HS-5 (cell line): ENCODE results near the gene TMEM50B.
"Not testable (repeated sequence)": the region's sequence is repeated elsewhere in the genome, so short reads cannot be mapped to it uniquely, and the experiment has no call there.

Experiments used
- DNase-seq: peaks from one replicate; pipeline ENCODE4 v3.0.0-alpha.2; 2012; ENCODE audit warnings: low read depth

The TMEM50B gene

GRCh38 chr21:33478182-33478581 is 1.6 kb downstream of the TMEM50B start:
- DNase-seq: no peak

GRCh38 chr21:33477066-33477465 is 2.7 kb downstream of the TMEM50B start:
- DNase-seq: no peak

GRCh38 chr21:33473344-33473743 is 6.4 kb downstream of the TMEM50B start:
- DNase-seq: no peak

- no peak for DNase-seq
Measured at GRCh38 chr21:33470701-33471100, 9.1 kb downstream of the TMEM50B start.

- not testable (repeated sequence) for DNase-seq
Measured at GRCh38 chr21:33469183-33469582, 10.6 kb downstream of the TMEM50B start.

- no peak for DNase-seq
Measured at GRCh38 chr21:33461538-33462250, 18.1 kb downstream of the TMEM50B start.

- no peak for DNase-seq
Measured at GRCh38 chr21:33458861-33459260, 20.9 kb downstream of the TMEM50B start.

- DNase-seq: no peak
Measured at GRCh38 chr21:33455686-33456446, 23.9 kb downstream of the TMEM50B start.

GRCh38 chr21:33452362-33452761 is 27.4 kb downstream of the TMEM50B start:
- no peak for DNase-seq

GRCh38 chr21:33451634-33452071 is 28.1 kb downstream of the TMEM50B start:
- no peak for DNase-seq

GRCh38 chr21:33449616-33450015 is 30.2 kb downstream of the TMEM50B start:
- no peak for DNase-seq

GRCh38 chr21:33446620-33447019 is 33.2 kb downstream of the TMEM50B start:
- not testable (repeated sequence) for DNase-seq

- no peak for DNase-seq
Measured at GRCh38 chr21:33444499-33444898, 35.3 kb downstream of the TMEM50B start.

- DNase-seq: no peak
Measured at GRCh38 chr21:33443194-33443593, 36.6 kb downstream of the TMEM50B start.

- no peak for DNase-seq
Measured at GRCh38 chr21:33441489-33442477, 38.0 kb downstream of the TMEM50B start.

GRCh38 chr21:33437140-33437539 is 42.6 kb downstream of the TMEM50B start:
- DNase-seq: no peak

- peak; percentile 79 for DNase-seq
Measured at GRCh38 chr21:33434770-33435360, 44.9 kb downstream of the TMEM50B start.

GRCh38 chr21:33433425-33434114 is 46.2 kb downstream of the TMEM50B start:
- DNase-seq: no peak

- DNase-seq: no peak
Measured at GRCh38 chr21:33433001-33433400, 46.8 kb downstream of the TMEM50B start.

- DNase-seq: no peak
Measured at GRCh38 chr21:33432496-33432895, 47.3 kb downstream of the TMEM50B start.

GRCh38 chr21:33430858-33431257 is 48.9 kb downstream of the TMEM50B start:
- no peak for DNase-seq
